GM19452 (cell line): ENCODE results near the gene NELL1.
"Not testable (repeated sequence)": the region's sequence is repeated elsewhere in the genome, so short reads cannot be mapped to it uniquely, and the experiment has no call there.

Experiments used
- ATAC-seq: cut with Tn5 transposase; IDR thresholded peaks from one replicate; pipeline ENCODE4 v1.9.1; 2021; ENCODE audit not compliant: unreplicated experiment

The NELL1 gene

DNA sequence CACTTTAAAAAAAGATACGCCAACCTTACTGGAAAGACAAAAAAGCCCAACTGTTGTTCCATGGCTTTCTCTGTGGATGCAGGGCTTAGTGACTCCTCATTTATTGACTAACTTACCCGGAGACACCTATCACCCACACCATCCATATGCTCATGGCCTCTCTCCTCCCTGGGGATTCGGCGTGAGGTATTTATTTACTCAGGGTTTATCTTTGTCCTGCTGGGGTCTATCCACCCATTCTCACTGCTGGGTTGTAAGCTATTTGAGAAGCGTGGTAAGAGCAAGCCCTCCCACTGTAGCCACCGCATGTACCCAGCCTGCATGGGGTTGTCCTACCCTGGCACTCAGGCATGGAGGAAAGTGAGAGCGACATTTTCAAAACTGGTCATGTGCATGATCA is 93.6 kb downstream of the NELL1 start:
- ATAC-seq: no peak

DNA sequence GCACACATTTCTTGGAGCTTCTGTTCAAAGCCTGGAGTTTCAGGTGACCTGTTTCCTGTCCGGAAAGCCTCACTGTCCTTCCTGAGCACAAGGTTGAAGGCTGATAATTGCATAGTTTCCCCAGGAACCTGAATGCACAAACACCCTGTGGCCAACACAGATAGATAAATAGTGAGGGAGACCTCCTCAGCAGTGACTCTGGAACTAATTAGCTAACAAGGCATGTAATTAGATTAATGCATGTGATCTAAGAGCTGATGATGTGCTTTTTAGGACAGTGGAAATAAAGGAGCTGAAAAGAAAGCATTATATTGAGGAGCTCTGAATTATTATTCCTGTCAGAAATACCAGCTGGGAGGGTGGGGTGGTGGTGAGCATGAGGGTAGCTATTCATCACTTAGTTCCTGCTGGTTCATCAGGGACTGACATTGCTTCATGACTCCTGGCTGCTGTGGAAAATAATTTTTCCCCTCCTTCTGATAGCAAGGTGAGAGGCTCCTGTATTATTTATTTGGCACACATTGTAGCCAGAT is 101.1 kb downstream of the NELL1 start:
- ATAC-seq: no peak

DNA sequence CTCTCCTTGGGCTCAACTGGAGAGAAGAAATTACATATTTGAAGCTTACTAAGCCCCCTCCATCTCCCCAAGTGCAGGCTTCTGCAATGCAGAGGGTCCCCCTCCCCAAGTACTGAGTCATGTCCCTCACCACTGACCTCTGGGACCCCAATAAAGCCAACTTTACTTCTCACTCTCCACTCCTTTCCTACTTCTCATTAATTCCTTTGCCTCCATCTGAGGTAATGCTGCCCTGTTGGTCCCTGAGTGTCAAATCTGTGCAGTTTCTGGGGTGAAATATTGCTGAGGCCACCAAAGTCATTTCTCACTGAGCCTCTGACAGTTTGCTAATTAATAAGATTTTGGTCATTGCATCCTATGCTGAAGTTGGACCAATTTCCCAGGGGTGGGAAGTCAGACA is 101.6 kb downstream of the NELL1 start:
- no peak for ATAC-seq

DNA sequence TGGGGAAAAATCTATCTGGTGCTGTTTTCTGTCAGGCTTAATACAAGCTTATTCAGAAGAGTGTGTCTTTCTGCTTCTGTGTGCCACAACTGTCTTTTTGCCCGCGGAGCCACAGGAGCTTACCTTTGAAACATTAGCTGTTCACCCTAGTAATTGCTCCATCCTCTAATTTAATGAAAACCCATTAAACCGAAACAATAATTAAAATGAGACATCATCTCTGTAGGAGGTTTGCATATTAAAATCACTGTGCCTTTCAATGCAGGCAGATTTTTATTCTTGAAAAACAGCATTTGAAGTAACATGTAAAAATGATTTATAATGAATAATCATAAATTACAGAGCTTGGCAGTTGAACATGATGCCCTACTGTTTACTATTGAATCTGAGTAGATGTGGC is 102.3 kb downstream of the NELL1 start:
- ATAC-seq: no peak

DNA sequence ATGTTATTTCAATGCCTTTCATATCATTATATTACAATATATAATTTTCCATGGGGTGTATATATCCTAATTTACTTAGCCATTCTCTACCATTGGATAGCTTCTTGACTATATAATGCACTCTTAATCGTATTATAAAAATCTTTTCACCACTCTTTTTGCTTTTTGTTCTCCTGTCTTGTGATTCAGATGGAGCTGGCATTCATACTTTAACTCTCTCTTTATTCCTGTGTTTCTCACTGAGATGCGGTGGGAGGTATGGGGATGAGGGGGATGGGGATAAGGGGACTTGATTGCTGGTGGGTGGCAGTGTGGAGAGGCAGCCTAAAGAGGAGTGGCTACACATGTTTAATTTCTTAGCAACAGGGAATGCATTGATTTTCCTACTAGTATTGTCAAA is 105.9 kb downstream of the NELL1 start:
- ATAC-seq: no peak

DNA sequence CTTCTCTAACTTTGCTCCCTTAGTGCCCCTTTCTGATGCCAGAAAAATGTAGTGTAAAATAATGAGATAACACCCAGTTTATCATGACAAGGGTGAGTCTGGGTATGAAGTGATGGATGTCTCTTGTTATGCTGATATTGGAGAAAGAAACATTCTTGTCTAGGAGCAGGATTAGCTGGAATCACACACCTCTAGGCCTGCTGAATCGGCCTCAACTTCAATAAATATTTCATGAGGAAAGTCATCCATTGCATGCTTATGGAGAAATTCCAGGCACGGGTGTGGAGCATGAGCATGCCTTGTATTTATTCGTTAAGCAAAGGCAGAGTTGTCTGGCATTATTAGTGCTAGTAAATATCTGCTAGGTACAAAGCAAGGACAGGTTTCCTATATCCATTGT is 113.4 kb downstream of the NELL1 start:
- no peak for ATAC-seq

DNA sequence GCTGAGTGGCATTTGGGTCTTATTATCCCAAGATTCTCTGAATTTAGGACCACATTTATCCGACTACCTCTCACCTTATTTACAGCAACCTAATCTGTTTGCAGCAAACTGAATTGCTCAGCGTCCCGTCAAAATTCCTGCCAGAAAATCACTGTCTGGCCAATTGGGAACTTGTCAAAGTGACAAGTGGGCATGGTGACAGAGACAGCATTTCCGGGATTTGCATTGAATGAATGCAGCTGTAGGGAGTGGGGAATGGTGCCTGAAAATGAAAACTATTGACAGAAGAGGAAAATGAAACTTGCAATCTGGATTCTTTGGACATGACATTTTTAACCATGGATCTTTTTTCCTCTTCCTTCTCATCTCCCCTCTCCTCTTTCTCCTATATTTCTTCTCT is 113.8 kb downstream of the NELL1 start:
- ATAC-seq: no peak

DNA sequence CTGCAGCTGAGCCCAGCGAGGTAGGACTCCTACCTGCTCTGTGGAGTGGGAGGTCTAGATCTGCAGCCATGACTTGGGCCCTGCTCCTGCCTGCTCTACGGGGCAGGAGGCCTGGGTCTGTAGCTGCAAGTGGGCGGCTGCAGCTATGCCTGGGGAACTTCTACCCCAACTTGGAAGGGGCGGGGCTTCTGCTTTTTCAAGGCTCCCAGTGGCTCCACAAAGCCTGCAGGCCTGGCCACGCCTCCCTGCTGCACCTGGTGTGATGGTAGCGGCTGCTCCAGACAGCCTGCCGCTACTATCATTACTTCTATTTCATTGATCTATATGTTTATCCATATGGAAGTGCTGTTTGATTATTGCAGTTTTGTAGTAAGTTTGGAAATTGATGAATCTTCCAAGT is 121.2 kb downstream of the NELL1 start:
- ATAC-seq: no peak

DNA sequence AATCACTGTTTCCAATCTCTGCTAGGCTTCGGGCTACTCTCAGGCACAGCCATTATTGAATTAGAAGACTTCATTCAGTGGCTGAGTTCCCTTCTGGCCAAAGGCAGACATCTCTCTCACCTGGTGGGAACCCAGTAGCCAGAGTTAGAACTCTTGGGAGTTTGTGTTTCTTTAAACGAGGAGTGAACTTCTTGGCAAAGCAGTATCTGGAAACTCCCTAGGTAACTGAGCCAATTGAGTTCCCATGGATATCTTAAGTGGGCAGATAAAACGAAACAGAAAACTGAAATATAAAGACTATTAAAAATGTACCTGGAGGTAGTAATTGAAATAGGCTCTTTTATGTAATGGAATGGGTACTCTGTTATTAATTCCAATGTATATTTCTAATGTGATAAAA is 125.6 kb downstream of the NELL1 start:
- no peak for ATAC-seq

DNA sequence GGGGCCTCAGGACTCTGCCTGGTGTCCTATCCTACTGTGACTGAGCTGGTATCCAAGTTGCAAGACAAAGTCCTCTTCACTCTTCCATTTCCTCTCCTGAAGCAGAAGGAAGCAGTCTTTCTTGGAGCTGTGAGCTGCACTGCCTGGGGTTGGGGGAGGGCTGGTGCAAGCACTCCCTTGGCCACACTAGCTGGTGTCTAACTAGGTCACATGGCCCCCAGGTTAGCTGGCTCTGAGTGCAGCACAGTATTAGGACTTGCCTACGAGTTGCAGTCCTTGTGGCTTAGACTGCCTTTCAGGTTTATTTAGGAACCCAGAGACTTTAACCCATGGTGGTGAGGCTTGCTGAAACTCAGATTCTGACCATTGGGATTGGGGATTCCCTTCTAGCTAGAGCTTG is 138.9 kb downstream of the NELL1 start:
- no peak for ATAC-seq

DNA sequence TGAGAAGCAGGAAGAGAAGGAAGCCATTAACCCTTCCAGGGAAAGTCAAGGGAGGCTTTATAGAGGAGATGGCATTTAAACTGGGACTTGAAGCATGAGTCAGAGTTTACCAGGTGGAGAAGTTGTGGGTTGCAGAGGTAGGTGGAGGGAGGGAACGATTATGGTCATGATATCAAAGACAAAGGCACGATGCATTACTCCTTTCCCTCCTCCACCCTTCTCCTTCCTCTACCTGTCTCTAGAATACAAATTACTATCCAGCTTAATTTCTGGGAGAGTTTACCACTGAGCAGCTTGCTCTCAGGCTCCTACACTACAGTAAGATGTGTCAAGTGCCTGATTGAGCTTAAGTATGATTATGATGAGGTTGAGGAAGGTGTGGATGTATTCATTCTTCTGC is 151.7 kb downstream of the NELL1 start:
- no peak for ATAC-seq

DNA sequence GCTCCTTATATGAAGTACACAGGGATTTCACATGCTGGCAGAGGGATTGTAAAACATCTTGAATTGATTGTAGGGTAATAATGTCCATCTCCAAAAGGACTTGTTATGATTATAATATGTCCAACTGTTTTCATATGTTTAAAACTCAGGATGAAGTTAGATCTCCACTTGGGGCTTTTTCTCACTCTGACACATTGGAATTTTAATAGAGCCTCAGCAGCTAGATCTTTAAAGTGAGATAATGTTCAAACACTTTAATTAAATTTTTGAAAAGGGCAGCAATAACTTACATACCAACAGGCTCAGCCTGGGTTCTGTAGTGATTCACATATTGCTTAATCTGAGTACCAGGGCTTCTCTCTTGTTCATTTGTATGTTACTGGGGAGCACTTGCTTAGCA is 152.1 kb downstream of the NELL1 start:
- ATAC-seq: no peak

DNA sequence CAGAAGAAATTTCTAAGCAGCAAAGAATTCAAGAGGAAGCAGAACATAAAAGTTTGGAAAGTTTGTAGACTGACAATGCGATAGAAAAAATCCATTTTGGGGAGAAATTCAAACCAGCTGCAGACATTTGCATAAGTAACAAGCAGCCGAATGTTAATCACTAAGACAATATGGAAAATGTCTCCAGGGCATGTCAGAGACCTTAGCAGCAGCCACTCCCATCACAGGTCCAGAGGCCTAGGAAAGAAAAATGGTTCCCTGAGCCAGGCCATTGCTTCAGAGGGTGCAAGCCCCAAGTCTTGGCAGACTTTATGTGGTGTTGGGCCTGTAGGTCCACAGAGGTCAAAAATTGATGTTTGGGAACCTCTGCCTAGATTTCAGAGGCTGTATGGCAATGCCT is 155.4 kb downstream of the NELL1 start:
- ATAC-seq: no peak

DNA sequence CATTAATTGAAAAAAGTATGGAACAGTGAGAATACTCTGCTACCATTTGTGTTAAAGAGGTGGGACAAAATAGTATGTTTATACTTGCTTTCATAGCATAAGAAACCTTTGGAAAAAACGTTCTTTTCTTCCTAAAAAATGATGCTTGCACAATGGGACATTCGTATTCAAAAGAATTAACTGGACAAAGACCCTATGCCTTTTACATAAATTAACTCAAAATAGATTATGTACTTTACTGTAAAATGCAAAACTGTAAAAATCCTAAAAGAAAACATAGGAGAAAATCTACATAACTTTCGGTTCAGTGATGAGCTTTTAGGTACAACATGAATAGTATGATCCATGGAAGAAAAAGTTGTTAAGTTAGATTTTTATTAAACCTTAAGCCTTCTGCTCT is 166.2 kb downstream of the NELL1 start:
- ATAC-seq: no peak

DNA sequence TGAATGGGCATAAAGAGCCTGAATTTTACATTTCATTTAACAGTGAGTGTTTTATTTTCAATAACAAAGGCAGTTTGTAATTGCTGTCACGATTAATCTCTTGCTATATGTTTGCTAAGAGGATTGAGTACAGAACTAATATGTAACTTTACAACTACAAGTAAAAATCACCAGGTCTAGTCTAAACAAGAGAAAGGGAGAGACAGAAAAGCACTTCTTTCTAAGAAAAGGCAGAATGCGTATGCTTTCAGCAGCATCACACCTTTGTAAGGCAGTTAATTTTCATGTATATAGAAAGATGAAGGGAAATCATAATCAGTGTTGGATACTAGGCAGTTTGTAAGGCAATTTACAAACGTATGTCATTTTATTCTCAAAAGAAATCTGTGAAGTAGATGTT is 169.8 kb downstream of the NELL1 start:
- ATAC-seq: no peak

DNA sequence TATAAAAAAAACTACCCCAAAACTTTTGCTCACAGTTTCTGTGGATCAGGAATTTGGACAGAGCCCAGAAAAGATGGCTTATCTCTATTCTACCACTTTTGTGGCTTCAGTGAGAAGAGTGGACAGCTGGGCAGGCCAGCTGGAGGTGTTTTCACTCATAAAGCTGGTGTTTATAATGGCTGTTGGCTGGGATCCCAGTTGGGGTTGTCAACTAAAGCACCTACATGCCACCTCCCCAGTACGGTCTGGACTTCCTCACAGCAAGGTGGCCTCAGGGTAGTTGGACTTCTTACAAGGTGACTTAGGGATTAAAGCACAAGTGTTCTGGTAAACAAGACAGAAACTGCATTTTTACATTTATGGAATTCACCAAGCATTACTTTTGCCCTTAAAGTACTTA is 171.0 kb downstream of the NELL1 start:
- no peak for ATAC-seq

DNA sequence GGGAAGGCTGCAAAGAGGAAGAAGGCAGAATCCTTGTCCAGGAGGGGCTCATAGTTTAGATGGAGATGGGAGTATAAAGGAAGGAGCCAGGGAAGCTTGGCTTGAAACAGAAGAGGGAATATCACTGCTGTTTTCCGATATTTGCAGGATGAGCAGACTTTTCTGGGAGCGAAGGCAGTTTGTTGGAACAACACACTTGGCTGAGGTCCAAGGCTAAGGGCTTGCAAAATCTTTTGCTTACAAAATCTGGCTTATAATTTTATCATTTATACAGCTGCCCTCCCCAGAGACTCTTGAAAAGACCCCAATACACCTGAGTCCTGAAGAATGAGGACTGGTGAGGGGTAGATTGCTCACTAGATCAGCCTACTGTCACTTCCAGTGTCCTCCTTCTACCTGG is 174.8 kb downstream of the NELL1 start:
- no peak for ATAC-seq

DNA sequence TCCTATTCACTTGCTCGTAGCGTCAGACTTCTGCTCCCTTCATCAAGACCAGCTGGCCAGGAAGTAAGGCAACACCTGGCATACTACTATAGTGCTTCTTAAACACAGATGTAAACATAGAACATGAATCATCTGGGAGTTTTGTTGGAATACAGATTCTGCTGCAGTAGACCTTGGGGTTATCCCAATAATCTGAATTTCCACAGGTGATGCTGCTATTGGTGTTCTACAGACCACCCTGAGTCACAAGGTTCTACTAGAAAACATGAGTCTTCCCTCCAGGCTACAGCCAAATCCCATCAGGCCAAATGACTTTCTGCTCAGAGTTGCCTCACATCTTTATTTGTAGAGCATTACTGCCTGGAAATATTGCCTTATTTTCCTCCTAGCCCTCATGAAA is 175.2 kb downstream of the NELL1 start:
- no peak for ATAC-seq

DNA sequence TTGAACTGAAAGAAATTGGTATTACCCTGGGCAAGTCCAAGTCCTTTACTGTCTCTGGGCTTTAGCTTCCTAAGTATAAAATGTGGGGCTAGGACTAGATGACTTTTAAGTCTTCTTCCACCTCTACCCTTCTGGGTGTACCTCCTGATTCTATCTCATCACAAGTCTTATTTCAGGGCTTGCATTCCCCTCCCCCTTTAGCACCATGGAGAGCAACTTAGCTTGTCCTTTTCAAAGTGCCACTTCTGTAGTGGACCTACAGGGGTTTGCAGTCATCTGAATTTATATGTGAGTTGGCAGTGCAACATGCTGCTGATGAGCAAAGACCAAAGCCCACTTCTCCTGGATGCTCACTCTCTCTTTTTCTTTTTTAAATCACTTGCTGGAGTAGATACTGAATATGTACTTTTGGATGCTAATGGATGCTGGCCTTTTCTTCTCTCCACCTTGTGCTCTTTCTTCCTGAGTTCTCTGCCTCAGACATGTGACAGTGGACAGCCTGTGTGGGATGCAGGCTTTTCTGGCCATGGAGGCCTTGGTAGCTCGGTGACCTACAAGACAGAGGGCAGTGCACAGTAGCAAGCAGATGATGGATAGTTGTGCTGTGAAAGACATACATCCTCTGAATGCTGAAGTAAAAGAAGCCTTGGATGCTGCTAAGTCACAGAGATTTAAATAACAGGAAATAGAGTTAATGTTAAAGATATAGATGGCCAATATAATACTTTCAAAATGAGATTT is 185.0 kb downstream of the NELL1 start:
- ATAC-seq: no peak

DNA sequence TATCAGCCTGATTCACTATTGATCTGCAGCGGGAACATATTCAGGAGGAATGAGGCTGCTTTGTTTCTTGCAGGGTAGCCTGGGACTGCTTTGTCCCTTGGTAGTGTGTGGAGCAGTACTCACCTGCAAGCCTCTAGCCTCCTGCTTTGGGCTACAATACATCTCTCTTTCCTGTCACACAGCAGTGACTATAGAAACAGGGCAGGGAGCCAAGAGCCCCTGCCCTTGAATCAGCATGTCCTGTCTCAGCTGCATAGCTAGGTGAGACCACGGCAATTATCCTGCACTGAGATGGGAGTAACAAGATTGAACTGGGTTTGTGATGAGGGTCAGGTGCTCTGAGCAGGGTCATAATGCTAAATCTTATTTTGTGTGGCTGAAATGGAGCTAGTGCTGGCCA is 191.9 kb downstream of the NELL1 start:
- no peak for ATAC-seq

DNA sequence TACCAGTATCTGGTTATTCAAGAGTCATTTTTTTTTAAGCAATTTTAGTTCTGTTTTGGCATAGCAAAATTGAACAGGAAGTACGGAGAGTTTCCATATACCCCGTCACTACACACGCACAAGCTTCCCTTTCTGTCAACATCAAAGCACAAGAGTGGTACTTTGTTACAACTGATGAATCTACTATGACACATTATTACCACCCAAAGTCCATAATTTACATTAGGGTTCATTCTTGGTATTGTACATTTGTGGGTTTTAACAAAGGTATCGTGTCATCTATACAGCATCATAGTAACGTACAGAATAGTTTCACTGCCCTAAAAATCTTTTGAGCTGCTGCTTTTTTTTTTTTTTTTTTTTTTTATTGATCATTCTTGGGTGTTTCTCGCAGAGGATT is 192.9 kb downstream of the NELL1 start:
- ATAC-seq: not testable (repeated sequence)

DNA sequence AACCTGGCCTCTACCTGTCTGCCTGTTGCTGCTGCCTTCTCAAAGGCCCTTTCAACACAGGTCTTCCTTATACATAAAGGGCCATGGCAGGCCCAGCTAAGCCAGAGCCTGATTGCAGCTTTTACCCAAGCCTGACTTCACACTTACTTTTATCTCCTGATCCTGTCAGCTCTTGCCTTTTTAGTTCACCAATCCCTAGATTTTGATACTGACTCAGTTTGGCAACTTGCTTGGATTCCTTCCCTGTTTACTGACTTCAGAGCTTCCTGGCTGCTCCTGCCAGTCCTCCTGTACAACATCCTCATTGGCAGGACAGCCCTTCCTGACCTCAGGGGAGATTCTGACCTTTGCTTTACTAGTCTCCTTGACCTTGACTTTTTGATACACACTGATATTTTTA is 195.2 kb downstream of the NELL1 start:
- no peak for ATAC-seq

DNA sequence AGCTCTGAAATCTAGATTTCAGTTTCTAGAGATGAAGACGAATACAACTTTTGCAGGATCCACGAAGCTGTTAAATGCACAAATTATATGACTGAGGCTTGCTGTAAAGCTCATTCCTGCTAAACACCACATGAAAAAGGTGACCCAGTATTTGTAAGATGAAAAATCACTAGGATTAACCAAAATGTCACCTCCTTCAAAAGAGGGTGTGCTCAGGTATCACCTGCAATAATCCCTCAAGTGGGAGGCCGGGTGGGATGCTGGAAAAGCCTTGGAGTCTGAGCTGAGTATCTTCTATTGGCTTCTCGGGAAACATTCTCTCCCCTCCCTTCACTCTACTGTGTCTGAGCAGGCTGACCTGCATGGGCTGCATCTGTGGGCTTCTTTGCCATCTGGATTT is 195.8 kb downstream of the NELL1 start:
- ATAC-seq: no peak
